Stimulated activated CD8-positive, alpha-beta memory T cell treated with anti-CD3 and anti-CD28 coated beads, Interleukin-2, amount 100 ng/mL, for 1 hour (primary cell): ENCODE data around the gene PFN1.
"Not testable (repeated sequence)": the region's sequence is repeated elsewhere in the genome, so short reads cannot be mapped to it uniquely, and the experiment has no call there.

Source experiments
- DNase-seq, 2 donors: peaks; one replicate each; pipeline ENCODE4 v3.0.0-alpha.2; 2020; ENCODE audit warnings: low read depth in 2 of 2

PFN1 gene

DNA sequence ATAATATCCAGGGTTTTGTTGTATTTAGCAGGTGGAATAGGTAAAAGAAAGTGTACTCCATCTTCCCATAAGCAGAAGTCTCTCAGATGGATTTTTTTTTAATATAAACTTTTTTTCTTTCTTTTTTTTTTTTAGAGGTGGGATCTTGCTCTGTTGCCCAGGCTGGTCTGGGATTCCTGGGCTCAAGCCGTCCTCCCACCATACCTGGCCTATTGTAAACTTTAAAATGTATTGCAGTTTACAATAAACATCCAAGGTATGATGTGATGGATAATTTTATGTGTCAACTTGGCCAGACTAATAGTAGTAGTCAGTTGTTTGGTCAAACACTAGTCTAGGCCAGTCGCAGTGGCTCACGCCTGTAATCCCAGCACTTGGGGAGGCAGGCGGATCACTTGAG is 27.0 kb downstream of the PFN1 start:
- no peak for DNase-seq

DNA sequence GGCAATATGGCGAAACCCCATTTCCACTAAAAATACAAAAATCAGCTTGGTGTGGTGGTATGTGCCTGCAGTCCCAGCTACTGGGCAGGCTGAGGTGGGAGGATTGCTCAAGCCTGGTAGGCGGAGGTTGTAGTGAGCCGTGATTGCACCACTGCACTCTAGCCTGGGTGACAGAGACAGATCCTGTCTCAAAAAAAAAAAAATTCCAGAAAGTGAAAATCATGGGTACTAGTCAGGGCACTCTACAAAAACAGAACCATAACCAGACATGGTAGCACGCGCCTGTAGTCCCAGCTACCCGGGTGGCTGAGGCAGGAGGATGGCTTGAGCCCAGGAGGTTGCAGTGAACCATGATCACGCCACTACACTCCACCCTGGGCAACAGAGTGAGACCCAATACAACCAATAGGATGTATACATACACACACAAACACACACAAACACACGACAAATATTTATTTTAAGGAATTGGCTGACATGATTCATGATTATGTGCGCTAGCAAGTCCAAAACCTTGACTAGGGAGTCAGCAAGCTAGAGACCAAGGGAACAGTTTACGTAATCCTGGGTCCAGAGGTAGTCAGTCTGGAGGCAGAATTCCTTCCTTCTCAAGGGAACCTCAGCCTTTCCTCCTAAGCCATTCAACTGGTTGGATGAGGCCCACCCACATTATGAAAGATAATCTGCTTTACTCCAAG is 27.8 kb downstream of the PFN1 start:
- no peak for DNase-seq

DNA sequence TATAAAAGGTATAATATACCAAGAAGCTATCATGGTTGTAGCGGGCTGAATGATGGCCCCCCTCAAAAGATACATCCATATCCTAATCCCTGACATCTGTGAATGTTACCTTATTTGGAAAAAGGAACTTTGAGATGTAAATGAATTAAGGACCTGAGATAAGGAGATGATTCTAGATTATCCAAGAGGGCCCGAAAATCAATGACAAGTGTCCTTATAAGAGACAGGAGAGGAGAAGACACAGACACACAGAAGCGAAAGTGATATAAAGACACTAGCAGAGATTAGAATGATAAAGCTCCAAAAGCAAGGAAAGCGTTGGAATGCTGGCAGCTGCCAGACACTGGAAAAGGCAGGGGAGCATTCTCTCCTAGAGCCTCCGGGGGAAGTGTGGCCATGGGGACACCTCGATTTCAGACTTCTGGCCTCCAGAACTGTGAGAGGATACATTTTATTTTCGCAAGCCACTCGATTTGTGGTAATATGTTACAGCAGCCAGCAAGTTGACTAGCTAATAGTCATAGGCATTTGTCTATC is 28.8 kb downstream of the PFN1 start:
- DNase-seq = no peak

DNA sequence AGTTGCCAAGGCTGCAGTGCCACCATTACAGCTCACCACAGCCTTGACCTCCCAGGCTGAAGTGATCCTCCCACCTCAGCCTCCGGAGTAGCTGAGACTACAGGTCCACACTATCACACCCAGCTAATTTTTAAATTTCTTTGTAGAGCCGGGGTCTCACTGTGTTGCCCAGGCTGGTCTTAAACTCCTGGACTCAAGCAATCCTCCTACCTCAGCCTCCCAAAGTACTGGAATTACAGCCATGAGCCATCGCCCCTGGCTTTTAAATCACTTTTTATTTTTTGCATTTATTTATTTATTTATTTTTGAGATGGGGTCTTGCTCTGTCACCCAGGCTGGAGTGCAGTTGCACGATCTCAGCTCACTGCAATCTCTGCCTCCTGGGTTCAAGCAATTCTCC is 33.8 kb downstream of the PFN1 start:
- DNase-seq = not testable (repeated sequence)

DNA sequence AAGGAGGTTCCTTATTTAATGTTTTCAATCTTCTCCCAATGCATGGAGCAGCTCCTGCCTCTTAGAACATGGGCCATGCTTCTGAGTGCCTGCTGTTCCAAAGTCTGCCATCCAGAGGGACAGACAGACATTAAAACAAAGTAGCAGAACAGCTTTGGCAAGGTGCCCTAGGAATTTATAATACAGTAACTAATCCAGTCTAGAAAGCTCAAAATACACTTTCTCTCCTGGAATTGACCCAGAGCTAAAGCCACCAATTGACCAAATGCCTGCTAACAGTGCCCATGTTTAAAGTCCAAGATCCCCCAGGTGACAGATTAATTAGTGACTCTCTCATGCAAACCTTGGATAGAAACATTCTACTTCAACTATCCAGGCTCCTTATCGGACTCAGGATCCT is 34.3 kb downstream of the PFN1 start:
- no peak for DNase-seq

DNA sequence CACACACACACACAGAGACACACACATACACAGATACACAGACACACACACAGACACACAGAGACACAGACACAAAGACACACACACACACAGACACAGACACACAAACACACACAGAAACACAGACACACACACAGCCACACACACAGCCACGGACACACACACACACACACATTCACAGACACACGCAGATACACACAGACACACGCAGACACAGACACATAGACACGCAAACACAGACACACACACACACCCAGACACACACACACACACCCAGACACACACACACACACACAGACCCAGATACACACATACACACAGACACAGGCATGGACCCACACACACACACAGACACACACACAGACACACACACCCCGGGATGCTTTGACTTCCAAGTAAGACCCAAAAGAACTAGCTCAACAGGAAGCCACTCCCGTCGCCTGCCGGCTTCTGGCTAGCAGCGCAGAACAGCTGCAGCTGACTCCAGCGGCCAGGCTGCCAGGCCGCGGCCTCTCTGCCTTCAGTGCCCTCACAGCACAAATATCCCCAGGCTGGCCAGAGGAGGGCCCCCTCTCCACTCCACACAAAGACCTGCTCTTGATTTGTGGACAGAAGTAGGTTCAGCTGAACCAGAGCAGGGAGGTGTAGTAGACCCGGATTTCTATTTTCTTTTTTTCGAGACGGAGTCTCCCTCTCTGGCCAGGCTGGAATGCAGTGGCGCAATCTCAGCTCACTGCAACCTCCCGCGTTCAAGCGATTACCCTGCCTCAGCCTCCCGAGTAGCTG is 39.4 kb downstream of the PFN1 start:
- DNase-seq = peak in 1 of 2 donors; percentile 54

DNA sequence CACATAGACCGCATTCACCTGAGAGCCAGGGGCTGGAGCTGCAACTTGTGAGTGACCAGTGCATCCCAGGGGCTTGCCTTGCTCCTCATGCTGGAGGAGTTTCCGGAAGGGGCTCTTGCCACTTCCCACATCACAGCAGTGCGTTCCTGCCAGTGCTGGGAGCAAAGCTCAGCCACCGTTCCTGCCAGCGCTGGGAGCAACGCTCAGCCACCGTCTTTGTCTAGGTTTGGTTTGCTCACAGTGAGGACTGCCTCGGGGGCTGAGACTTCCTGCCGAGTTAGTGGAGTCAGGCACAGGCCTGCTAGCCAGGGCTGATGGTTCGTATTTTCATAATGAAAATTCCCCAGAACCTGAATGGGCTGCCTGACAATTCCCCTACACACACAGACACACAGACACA is 40.0 kb downstream of the PFN1 start:
- no peak for DNase-seq

DNA sequence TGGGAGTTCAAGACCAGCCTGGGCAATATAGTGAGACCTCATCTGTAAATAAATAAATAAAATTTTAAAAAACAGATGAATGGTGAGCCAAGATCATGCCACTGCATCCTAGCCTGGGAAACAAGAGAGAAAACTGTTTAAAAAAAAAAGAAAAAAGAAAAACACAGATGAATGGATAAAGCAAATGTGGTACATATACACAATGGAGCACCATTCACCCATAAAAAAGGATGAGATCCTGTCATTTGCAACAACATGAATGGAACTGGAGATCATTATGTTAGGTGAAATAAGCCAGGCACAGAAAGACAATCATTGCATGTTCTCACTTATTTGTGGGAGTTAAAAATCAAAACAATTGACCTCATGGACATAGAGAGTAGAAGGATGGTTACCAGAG is 41.7 kb downstream of the PFN1 start:
- not testable (repeated sequence) for DNase-seq

DNA sequence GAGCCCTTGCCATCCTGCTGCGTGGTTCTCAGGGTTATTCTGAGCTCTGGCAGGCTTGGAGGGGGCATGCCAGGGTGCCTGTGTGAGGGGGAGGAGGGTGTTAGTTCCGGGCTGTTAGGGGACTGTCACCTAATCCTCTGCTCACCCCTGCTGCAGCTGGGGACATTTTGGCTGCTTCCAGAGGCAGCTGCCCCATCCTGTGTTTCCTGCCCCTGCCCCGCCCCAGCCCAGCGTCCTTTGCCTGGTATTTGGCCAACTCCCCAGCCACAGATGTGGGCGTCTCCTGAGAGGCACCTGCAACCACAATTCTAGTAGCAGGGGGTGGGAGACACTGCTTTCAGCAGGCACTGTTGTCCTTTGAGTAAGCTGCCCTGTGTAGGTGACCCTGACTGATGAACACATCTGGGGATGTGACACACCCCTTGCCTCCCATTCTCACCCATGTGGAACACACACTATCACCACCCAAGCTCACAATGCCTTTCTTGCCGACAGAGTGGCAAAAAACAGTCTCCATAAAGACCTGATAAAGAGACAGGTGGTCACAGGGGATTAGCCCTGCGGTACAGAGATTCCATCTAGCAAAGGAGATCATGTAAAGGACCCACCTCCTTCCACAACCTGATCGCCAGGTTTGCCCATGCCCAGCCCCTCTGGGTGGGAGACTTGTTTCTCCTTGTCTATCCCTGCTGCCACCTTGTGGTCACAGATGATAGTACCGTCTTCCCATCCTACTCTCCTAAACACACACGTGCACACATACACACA is 45.1 kb downstream of the PFN1 start, which contains the start of gene CHRNE:
TSS of gene CHRNE (minus strand) at position 48 of the 768 bp plus-strand sequence. CDS start at position 13, 35 bp downstream.
- DNase-seq = peak; percentile 39 to 62

DNA sequence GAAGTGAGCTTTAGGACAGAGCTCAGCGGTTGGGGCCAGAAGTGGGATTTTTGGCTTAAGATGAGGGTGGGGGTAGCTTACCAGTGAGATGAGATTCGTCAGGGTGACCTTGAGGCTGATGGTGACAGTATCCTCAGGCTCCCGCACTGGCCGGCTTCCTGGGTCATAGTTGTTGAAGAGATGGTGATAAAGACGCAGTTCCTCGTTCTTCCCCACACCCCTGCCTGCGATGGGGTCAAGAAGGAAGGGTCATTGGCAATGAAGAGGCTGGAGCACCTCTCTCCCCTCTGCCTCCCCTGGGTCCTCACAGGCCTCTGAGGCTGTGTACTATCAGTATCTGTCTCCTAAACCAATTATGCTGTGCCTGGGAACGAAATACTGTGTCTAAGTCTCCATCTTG is 45.8 kb downstream of the PFN1 start:
- DNase-seq = no peak

DNA sequence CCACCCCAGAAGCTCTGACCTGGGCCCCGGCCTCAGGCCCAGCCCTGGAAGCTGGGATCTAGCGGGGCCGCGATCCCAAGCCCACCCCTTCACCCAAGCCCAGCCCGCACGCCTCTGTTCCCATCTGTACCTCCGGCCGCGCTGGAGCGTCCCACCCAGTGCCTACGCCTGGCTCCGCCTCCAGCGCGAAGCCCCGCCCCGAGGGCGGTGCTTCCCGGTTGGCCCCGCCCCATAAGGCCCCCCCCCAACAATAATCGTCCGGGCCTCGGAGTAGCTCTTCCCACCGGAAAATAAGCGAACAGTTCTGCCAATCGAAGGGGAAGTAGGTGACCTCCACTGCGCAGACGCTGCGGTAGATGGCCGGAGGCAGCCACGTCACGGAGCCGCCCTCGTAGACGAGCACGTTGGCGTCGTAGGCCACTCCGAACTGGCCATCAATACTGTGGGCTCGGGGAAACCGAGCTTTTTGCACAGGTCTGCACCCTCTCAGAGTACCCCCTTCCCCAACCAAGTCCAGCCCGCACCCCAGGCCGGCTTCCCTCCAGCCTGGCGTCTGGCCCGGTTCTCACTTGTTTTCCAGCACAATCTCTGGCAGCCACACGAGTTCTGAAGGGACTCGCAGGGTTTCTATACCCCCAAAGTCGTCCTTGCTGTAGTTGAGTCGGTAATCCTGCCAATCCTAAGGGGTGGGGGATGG is 46.5 kb downstream of the PFN1 start:
- no peak for DNase-seq

DNA sequence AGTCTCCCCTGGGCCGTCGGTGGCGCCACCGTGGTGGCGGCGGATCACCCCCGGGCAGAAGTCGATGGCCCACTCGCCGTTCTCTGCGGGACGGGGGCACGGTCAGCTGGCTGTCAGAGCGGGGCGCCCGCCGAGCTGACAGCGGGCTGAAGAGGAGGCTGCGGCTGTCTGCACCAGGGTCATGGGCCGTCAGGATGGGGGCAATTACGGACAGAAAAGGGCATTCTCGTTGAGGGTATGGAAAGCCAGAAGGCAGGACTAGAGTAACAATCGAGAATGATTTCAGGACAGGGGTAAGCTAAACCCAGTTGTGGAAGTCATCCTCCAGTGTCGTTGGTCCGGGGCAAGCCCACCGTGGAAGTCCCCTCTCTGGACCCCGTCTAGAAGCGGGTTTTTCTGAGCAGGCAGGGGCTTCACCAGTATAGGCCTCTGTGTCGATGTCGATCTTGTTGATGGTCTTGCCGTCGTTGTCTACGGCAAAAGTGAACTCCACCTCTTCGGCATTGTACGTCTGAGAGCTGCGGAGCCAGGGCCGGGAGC is 47.2 kb downstream of the PFN1 start:
- no peak for DNase-seq

DNA sequence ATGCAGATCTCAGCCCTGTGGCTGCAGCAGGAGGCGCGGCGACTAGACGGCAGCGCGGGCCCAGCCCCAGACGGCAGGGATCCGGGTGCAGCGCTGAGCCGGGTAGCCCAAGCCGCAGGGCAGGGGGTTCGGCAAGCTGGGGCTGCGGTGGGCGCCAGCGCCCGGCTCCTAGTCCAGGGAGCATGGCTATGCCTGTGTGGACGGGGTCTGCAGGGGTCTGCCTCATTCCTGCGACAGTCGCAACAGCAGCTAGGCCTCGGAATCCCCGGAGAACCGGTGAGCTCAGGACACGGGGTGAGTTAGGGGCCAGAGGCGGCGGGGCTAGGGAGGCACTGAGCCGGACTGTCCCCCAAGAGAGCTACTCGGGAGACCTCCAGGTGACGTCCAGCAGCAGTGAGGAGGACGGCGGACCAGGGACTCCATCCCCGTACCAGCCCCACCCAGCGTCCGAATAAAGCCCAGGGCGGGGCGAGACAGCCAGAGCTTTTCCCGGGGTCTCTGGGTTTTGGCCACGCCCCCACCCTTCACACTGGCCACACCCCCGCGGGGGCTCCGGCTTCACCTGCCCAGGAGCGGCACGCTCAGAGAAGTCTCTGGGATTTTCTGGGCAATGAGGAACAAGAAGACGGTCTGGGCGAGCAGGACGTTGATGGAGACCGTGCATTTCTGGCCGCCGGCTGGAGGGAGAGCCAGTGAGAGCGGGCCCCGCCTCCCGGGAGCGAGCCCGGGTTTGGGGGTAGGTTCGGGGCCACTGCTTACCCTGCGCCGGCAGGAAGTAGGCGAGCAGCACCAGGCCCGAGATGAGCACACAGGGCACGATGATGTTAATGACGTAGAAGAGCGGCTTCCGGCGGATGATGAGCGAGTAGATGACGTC is 47.9 kb downstream of the PFN1 start:
- no peak for DNase-seq

DNA sequence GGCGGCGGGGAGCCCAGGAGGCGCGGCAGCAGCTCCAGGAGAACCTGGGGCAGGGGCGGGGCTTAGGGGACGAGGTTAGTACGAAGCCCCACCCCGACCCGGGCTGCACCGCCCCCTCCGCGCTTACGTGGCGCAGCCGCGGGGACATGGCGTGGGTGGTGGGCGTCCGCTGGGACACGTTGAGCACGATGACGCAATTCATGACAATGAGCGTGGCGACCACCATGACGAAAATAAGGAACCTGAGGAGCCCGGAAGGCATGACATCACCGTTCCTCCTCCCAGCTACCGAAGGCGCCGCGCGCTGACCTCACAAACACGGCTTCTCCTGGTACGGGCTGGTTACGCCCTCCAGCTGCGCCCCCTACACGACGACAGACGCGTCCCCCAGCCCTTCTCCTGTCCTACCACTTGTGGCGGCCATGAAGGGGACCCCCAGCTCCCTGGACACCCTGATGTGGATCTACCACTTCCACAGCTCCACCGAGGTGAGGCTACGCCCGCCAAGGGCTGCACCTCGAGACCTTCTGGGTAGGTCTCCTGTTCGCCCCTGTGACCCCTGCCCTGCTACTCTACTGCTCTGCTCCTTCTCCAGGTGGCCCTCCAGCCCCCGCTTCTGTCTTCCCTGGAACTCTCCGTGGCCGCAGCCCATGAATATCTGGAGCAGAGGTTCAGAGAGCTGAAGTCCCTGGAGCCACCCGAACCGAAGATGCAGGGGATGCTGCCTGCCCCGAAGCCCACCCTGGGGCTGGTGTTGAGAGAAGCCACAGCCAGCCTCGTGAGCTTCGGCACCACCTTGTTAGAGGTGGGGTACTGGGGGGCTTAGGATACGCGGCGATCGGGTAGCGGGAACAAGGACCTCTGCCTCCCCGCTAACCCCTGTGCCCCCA is 48.7 kb downstream of the PFN1 start, which contains the start of gene C17orf107:
TSS of gene C17orf107 (plus strand) at position 196 of the 890 bp plus-strand sequence. CDS start at position 423, 227 bp downstream.
- DNase-seq = peak; percentile 86 to 87

DNA sequence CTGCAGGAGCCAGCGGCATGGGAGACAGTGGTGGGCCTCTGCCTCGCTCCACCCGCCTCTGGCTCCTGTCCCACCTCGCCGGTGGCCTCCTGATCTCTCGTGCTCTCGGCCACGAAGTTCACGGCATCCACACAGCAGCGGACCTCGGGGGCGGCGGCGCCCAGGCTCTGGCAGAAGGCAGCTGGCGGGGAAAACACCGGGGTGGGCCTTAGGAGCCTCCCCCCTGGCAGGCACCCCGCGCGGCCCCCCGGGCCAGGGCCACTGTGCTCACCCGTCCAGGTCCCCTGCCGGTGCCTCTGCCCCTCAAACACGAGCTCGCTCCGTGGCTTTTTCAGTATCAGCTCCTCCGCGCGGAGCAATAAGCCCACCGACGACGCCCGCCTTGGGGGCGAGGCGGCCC is 49.4 kb downstream of the PFN1 start:
- DNase-seq = no peak

DNA sequence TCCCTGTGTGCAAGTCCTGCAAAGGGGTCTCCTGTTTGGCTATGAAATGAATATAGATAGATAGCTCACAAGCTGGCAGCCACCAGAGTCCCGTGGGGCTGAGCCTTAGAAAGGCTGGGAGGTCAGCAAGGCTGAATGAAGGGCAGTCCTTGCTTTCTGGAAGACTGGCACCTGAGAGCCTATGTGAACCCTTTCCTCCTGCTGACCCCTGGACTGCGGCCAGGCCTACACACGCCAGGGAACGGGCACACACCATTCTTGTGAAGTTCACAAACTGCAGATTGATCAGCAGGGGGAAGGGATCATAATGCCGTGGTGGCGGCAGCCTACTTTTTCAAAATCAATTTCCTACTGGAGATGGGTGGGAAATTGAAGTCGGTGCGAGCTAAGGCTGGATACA is 50.0 kb downstream of the PFN1 start:
- no peak for DNase-seq

DNA sequence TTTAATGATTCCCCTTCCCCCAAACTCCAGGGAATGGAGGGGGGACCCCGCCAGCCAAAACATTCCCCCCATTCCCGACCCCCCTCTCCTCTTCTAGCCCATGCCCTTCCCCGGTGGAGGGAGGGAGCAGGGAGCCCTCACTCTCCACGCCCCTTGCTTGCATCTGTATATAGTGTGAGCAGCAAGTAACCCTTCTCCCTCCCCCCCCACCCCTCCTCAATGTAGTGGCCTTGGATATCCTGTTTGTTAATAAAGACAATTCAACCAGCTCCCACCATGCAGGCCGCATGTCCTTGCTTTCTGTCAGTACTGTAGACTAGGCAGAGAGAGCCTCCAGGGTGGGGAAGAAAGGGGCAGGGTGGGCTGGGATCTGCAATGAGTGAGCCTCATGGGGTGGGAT is 50.5 kb downstream of the PFN1 start:
- no peak for DNase-seq

DNA sequence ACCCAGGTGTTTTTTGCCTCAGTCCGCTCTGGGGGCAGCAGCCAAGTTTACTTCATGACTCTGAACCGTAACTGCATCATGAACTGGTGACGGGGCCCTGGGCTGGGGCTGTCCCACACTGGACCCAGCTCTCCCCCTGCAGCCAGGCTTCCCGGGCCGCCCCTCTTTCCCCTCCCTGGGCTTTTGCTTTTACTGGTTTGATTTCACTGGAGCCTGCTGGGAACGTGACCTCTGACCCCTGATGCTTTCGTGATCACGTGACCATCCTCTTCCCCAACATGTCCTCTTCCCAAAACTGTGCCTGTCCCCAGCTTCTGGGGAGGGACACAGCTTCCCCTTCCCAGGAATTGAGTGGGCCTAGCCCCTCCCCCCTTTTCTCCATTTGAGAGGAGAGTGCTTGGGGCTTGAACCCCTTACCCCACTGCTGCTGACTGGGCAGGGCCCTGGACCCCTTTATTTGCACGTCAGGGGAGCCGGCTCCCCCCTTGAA is 51.1 kb downstream of the PFN1 start:
- DNase-seq = no peak
